ENCODE results near the gene GRK4. TPM values are rescaled to one million over a fixed set of nuclear protein-coding genes. Genes with fewer than 3 reads are reported as not detected.

The GRK4 gene
- total and polyA plus RNA-seq, 2 experiments from 2014 or later = 5.8 to 6.5 TPM

GRCh38 chr4:3035674-3036073, 72.3 kb downstream of the GRK4 start:
- no peak overlapping the region for H3K27ac ChIP-seq
- no peaks in the 10 kb centered on the region for H3F3A ChIP-seq (ENCODE audit: insufficient read depth)
- no peak for TF ChIP-seq EZH2phosphoT487 (IDR thresholded peaks at IDR 0.05; ENCODE audit: insufficient read depth, low read depth)
- no peak for TF ChIP-seq EZH2 (IDR thresholded peaks at IDR 0.05; ENCODE audit: insufficient read depth, poor library complexity, severe bottlenecking)
- in situ Hi-C loops (cut with MboI) = no loop called here
- no peaks in the 10 kb centered on the region for H3K9me2 ChIP-seq (ENCODE audit: insufficient read depth)
- WGBS, 2 experiments (ENCODE audit: low coverage in 1 of 2, low lambda C conversion rate in 2 of 2, missing lambda C conversion rate in 2 of 2) = 69 to 72% methylated on average over 6 of the region's 6 CpGs
- H3K4me1 ChIP-seq (ENCODE audit: insufficient read depth) = peaks cover 10% of the 10 kb centered on the region; the same call in 1 of the 2 replicates
- H2AFZ ChIP-seq = no peak overlapping the region
- H3K4me2 ChIP-seq (ENCODE audit: unreplicated experiment) = no peak overlapping the region
- H3K27me3 ChIP-seq (replicated peaks; ENCODE audit: insufficient read depth) = no peaks in the 10 kb centered on the region
- no peaks in the 10 kb centered on the region for H3K79me2 ChIP-seq (ENCODE audit: insufficient read depth)
- H3K9ac ChIP-seq = no peak overlapping the region
- H3K9me3 ChIP-seq (ENCODE audit: low read depth) = no peaks in the 10 kb centered on the region
- no peak for DNase-seq
- H3K36me3 ChIP-seq (ENCODE audit: low read depth) = no peaks in the 10 kb centered on the region
- no peak overlapping the region for H3K4me3 ChIP-seq
- no peaks in the 10 kb centered on the region for H4K20me1 ChIP-seq (ENCODE audit: insufficient read depth)

GRCh38 chr4:3036131-3036952, 73.0 kb downstream of the GRK4 start:
- Histone ChIP-seq H3K9me3 (ENCODE audit: low read depth) (no peaks in the 10 kb centered on the region), H3K4me3 (no peak overlapping the region), H3K36me3 (ENCODE audit: low read depth) (no peaks in the 10 kb centered on the region), H3K27me3 (replicated peaks; ENCODE audit: insufficient read depth) (no peaks in the 10 kb centered on the region), H3F3A (ENCODE audit: insufficient read depth) (no peaks in the 10 kb centered on the region), H3K79me2 (ENCODE audit: insufficient read depth) (no peaks in the 10 kb centered on the region), H3K9me2 (ENCODE audit: insufficient read depth) (no peaks in the 10 kb centered on the region), H3K9ac (no peak overlapping the region), H2AFZ (no peak overlapping the region), H3K27ac (no peak overlapping the region), H3K4me1 (ENCODE audit: insufficient read depth) (peaks cover 10% of the 10 kb centered on the region; the same call in 1 of the 2 replicates), H4K20me1 (ENCODE audit: insufficient read depth) (no peaks in the 10 kb centered on the region), H3K4me2 (ENCODE audit: unreplicated experiment) (no peak overlapping the region)
- no peak for TF ChIP-seq EZH2 (IDR thresholded peaks at IDR 0.05; ENCODE audit: insufficient read depth, poor library complexity, severe bottlenecking)
- no peak for TF ChIP-seq EZH2phosphoT487 (IDR thresholded peaks at IDR 0.05; ENCODE audit: insufficient read depth, low read depth)
- no peak for DNase-seq
- in situ Hi-C loops (cut with MboI) = no loop called here
- WGBS, 2 experiments (ENCODE audit: low coverage in 1 of 2, low lambda C conversion rate in 2 of 2, missing lambda C conversion rate in 2 of 2) = 81 to 82% methylated on average over 21 of the region's 21 CpGs

GRCh38 chr4:3037957-3038461, 74.6 kb downstream of the GRK4 start:
- no peaks in the 10 kb centered on the region for H3F3A ChIP-seq (ENCODE audit: insufficient read depth)
- no peaks in the 10 kb centered on the region for H3K27me3 ChIP-seq (replicated peaks; ENCODE audit: insufficient read depth)
- 20 to 28% methylated on average over 6 of the region's 6 CpGs for WGBS, 2 experiments (ENCODE audit: low coverage in 1 of 2, low lambda C conversion rate in 2 of 2, missing lambda C conversion rate in 2 of 2)
- H3K36me3 ChIP-seq (ENCODE audit: low read depth) = no peaks in the 10 kb centered on the region
- peak overlapping the region; percentile 65 for H2AFZ ChIP-seq
- H4K20me1 ChIP-seq (ENCODE audit: insufficient read depth) = no peaks in the 10 kb centered on the region
- peak overlapping the region; percentile 73 for H3K4me2 ChIP-seq (ENCODE audit: unreplicated experiment)
- peaks cover 10% of the 10 kb centered on the region; the same call in 1 of the 2 replicates for H3K4me1 ChIP-seq (ENCODE audit: insufficient read depth)
- no peak overlapping the region; the same call in 1 of the 2 replicates for H3K9ac ChIP-seq
- no peak overlapping the region for H3K27ac ChIP-seq
- peak; percentile 31 for DNase-seq
- peak overlapping the region; percentile 55 for H3K4me3 ChIP-seq
- in situ Hi-C loops (cut with MboI) = no loop called here
- H3K79me2 ChIP-seq (ENCODE audit: insufficient read depth) = no peaks in the 10 kb centered on the region
- H3K9me2 ChIP-seq (ENCODE audit: insufficient read depth) = no peaks in the 10 kb centered on the region
- no peaks in the 10 kb centered on the region for H3K9me3 ChIP-seq (ENCODE audit: low read depth)
- TF ChIP-seq EZH2 (IDR thresholded peaks at IDR 0.05; ENCODE audit: insufficient read depth, poor library complexity, severe bottlenecking) (no peak), EZH2phosphoT487 (IDR thresholded peaks at IDR 0.05; ENCODE audit: insufficient read depth, low read depth) (no peak)

GRCh38 chr4:3039706-3040366, 76.5 kb downstream of the GRK4 start:
- Histone ChIP-seq H3K4me3 (no peak overlapping the region), H3K27me3 (replicated peaks; ENCODE audit: insufficient read depth) (no peaks in the 10 kb centered on the region), H3K27ac (no peak overlapping the region), H3K9ac (no peak overlapping the region), H3K4me2 (ENCODE audit: unreplicated experiment) (no peak overlapping the region), H4K20me1 (ENCODE audit: insufficient read depth) (no peaks in the 10 kb centered on the region), H3K9me3 (ENCODE audit: low read depth) (no peaks in the 10 kb centered on the region), H3K36me3 (ENCODE audit: low read depth) (no peaks in the 10 kb centered on the region), H3K9me2 (ENCODE audit: insufficient read depth) (no peaks in the 10 kb centered on the region), H3F3A (ENCODE audit: insufficient read depth) (no peaks in the 10 kb centered on the region), H3K4me1 (ENCODE audit: insufficient read depth) (peaks cover 10% of the 10 kb centered on the region; the same call in 1 of the 2 replicates), H2AFZ (no peak overlapping the region), H3K79me2 (ENCODE audit: insufficient read depth) (no peaks in the 10 kb centered on the region)
- no peak for DNase-seq
- in situ Hi-C loops (cut with MboI) = no loop called here
- WGBS, 2 experiments (ENCODE audit: low coverage in 1 of 2, low lambda C conversion rate in 2 of 2, missing lambda C conversion rate in 2 of 2) = 76 to 77% methylated on average over 8 of the region's 8 CpGs
- TF ChIP-seq EZH2 (IDR thresholded peaks at IDR 0.05; ENCODE audit: insufficient read depth, poor library complexity, severe bottlenecking) = no peak
- no peak for TF ChIP-seq EZH2phosphoT487 (IDR thresholded peaks at IDR 0.05; ENCODE audit: insufficient read depth, low read depth)

All from GM23248 (cell line).